PC-3 (cell line): Measurements from ENCODE around the gene MBD1.

ENCODE experiments used
- CTCF ChIP-seq: fragments of 300-600 bp; sonication (generic); conservative IDR thresholded peaks from 2 replicates; pipeline ENCODE4 v1.5.1; 2017; ENCODE audit warnings: antibody characterized with exemption, low read depth, mild to moderate bottlenecking, low read length
- EZH2 ChIP-seq: fragments of 300-600 bp; sonication (generic); IDR thresholded peaks from one replicate; pipeline ENCODE4 v1.6.1; 2017; ENCODE audit warnings: antibody characterized with exemption, mild to moderate bottlenecking, low read length; ENCODE audit not compliant: unreplicated experiment
- EZH2phosphoT487 ChIP-seq: fragments of 300-600 bp; sonication (generic); IDR thresholded peaks from 2 replicates; pipeline ENCODE4 v1.6.1; 2018; ENCODE audit warnings: mild to moderate bottlenecking, antibody characterized with exemption, low read length, borderline replicate concordance

GRCh38 chr18:50330176-50330575 is 48.9 kb upstream of the MBD1 start:
- no peak for TF ChIP-seq EZH2phosphoT487
- no peak for TF ChIP-seq CTCF
- TF ChIP-seq EZH2: no peak
